Subcutaneous adipose tissue (tissue), 4 donors: ENCODE results near the gene CARD8. TPM values are rescaled to one million over a fixed set of nuclear protein-coding genes. Genes with fewer than 3 reads are reported as not detected.

Experiments used
- CTCF ChIP-seq: fragments of 450-650 bp; IDR thresholded peaks from one replicate; pipeline ENCODE4 v1.5.1; 2016; ENCODE audit warnings: low read depth, mild to moderate bottlenecking, control low read depth, antibody characterized with exemption, moderate library complexity
- total RNA-seq, 4 donors: library from RNA; depleted of rRNA; stranded (reverse); fragments of >200 nt; gene quantifications; one replicate each; pipeline ENCODE4 v1.1.0, GENCODE V29; 2016

CARD8 gene
- total RNA-seq, 4 donors from 2014 or later: 42.5 to 103 (median 65.2) TPM

- TF ChIP-seq CTCF: no peak
Measured at GRCh38 chr19:48253999-48254398, 1.7 kb downstream of the CARD8 start.

GRCh38 chr19:48252609-48253008, 3.1 kb downstream of the CARD8 start:
- TF ChIP-seq CTCF: no peak

GRCh38 chr19:48250290-48251025, 5.3 kb downstream of the CARD8 start:
- TF ChIP-seq CTCF: no peak

GRCh38 chr19:48249502-48250014, 6.2 kb downstream of the CARD8 start:
- no peak for TF ChIP-seq CTCF

- TF ChIP-seq CTCF: no peak
Measured at GRCh38 chr19:48248081-48248833, 7.5 kb downstream of the CARD8 start.

GRCh38 chr19:48247212-48247611, 8.5 kb downstream of the CARD8 start:
- TF ChIP-seq CTCF: no peak

GRCh38 chr19:48246101-48246500, 9.6 kb downstream of the CARD8 start:
- TF ChIP-seq CTCF: no peak
